SK-N-SH treated with all-trans-retinoic acid at 6 μM for 48 hours (cell line): ENCODE data around the gene RADIL.

Source experiments
- ARNTL ChIP-seq: fragments of 450-650 bp; formaldehyde crosslinking; IDR thresholded peaks from 2 replicates; pipeline ENCODE4 v1.5.0; 2020; ENCODE audit warnings: low read depth, mild to moderate bottlenecking, moderate library complexity, borderline replicate concordance
- CSDC2 ChIP-seq: fragments of 250-450 bp; sonication (Bioruptor Pico); IDR thresholded peaks from 2 replicates; pipeline ENCODE4 v1.5.0; 2020; ENCODE audit warnings: mild to moderate bottlenecking, moderate library complexity
- CSRNP3 ChIP-seq: fragments of 250-450 bp; sonication (Bioruptor Pico); IDR thresholded peaks from 2 replicates; pipeline ENCODE4 v1.5.1; 2021; ENCODE audit warnings: mild to moderate bottlenecking, moderate library complexity
- ESRRG ChIP-seq: fragments of 250-450 bp; sonication (Bioruptor Pico); IDR thresholded peaks from 2 replicates; pipeline ENCODE4 v1.6.1; 2021; ENCODE audit warnings: mild to moderate bottlenecking
- ISL1 ChIP-seq: fragments of 250-450 bp; sonication (Bioruptor Pico); IDR thresholded peaks from 2 replicates; pipeline ENCODE4 v2.1.2; 2022; ENCODE audit warnings: mild to moderate bottlenecking, moderate library complexity
- PPARA ChIP-seq: fragments of 250-450 bp; sonication (Bioruptor Pico); IDR thresholded peaks from 2 replicates; pipeline ENCODE4 v1.5.0; 2020; ENCODE audit warnings: mild to moderate bottlenecking, borderline replicate concordance
- RARB ChIP-seq: fragments of 250-450 bp; sonication (Bioruptor Pico); IDR thresholded peaks from 2 replicates; pipeline ENCODE4 v1.8.0; 2021; ENCODE audit warnings: mild to moderate bottlenecking, moderate library complexity
- TCF4 ChIP-seq: fragments of 250-450 bp; sonication (Bioruptor Pico); IDR thresholded peaks from 2 replicates; pipeline ENCODE4 v1.8.0; 2021; ENCODE audit warnings: mild to moderate bottlenecking, moderate library complexity, borderline replicate concordance
- TOX ChIP-seq: fragments of 250-450 bp; sonication (Bioruptor Pico); IDR thresholded peaks from 2 replicates; pipeline ENCODE4 v1.8.0; 2021; ENCODE audit warnings: mild to moderate bottlenecking, moderate library complexity, borderline replicate concordance
- ZC3H10 ChIP-seq: fragments of 250-450 bp; sonication (Bioruptor Pico); IDR thresholded peaks from 2 replicates; pipeline ENCODE4 v1.5.1; 2021; ENCODE audit warnings: mild to moderate bottlenecking, moderate library complexity
- ZFP3 ChIP-seq: fragments of 250-450 bp; sonication (Bioruptor Pico); IDR thresholded peaks from 2 replicates; pipeline ENCODE4 v1.5.0; 2020; ENCODE audit warnings: mild to moderate bottlenecking, moderate library complexity
- ZFP30 ChIP-seq: fragments of 450-650 bp; formaldehyde crosslinking; IDR thresholded peaks from 2 replicates; pipeline ENCODE4 v1.5.0; 2022; ENCODE audit warnings: mild to moderate bottlenecking, moderate library complexity
- ZNF70 ChIP-seq: fragments of 450-650 bp; formaldehyde crosslinking; IDR thresholded peaks from 2 replicates; pipeline ENCODE4 v1.5.0; 2020; ENCODE audit warnings: mild to moderate bottlenecking, moderate library complexity

GRCh38 chr7:4787541-4787940 lies 96.0 kb downstream of the RADIL start:
- no peak for TF ChIP-seq ZNF70
- TF ChIP-seq ARNTL (CRISPR knock-in tag) = no peak
- no peak for TF ChIP-seq ESRRG (CRISPR knock-in tag)
- no peak for TF ChIP-seq TCF4 (CRISPR knock-in tag)
- no peak for TF ChIP-seq RARB (CRISPR knock-in tag)
- TF ChIP-seq PPARA = no peak
- TF ChIP-seq ZFP3 (CRISPR knock-in tag) = no peak
- no peak for TF ChIP-seq ZC3H10 (CRISPR knock-in tag)
- no peak for TF ChIP-seq CSDC2
- no peak for TF ChIP-seq TOX (CRISPR knock-in tag)
- TF ChIP-seq ISL1 (CRISPR knock-in tag) = no peak
- no peak for TF ChIP-seq ZFP30 (CRISPR knock-in tag)
- TF ChIP-seq CSRNP3 (CRISPR knock-in tag) = no peak
